GM19438 (cell line): Measurements from ENCODE around the gene YY1AP1.
A peak's percentile ranks its signal among the peaks of the same experiment; 100 is the strongest.
"Not testable (repeated sequence)": the region's sequence is repeated elsewhere in the genome, so short reads cannot be mapped to it uniquely, and the experiment has no call there.

Source experiments
- ATAC-seq: cut with Tn5 transposase; IDR thresholded peaks from one replicate; pipeline ENCODE4 v1.9.1; 2021; ENCODE audit warnings: low read depth; ENCODE audit not compliant: unreplicated experiment

The YY1AP1 gene

GRCh38 chr1:155648207-155649147, 40.1 kb downstream of the YY1AP1 start:
- ATAC-seq, result no peak

- no peak for ATAC-seq
Measured at GRCh38 chr1:155646307-155646706, 42.3 kb downstream of the YY1AP1 start.

GRCh38 chr1:155645648-155646047, 42.9 kb downstream of the YY1AP1 start:
- ATAC-seq, result no peak

GRCh38 chr1:155645034-155645598, 43.5 kb downstream of the YY1AP1 start:
- no peak for ATAC-seq

GRCh38 chr1:155643230-155643629, 45.3 kb downstream of the YY1AP1 start:
- ATAC-seq, result no peak

GRCh38 chr1:155642559-155643180, 45.9 kb downstream of the YY1AP1 start:
- not testable (repeated sequence) for ATAC-seq

GRCh38 chr1:155640367-155640766, 48.2 kb downstream of the YY1AP1 start:
- no peak for ATAC-seq

GRCh38 chr1:155636397-155637153, 52.0 kb downstream of the YY1AP1 start:
- no peak for ATAC-seq

- ATAC-seq, result not testable (repeated sequence)
Measured at GRCh38 chr1:155626428-155626827, 62.1 kb downstream of the YY1AP1 start.

- no peak for ATAC-seq
Measured at GRCh38 chr1:155623357-155623756, 65.2 kb downstream of the YY1AP1 start.

- no peak for ATAC-seq
Measured at GRCh38 chr1:155622191-155622590, 66.4 kb downstream of the YY1AP1 start.

- not testable (repeated sequence) for ATAC-seq
Measured at GRCh38 chr1:155613226-155613625, 75.3 kb downstream of the YY1AP1 start.

- peak; percentile 34 for ATAC-seq
Measured at GRCh38 chr1:155610257-155610647, 78.3 kb downstream of the YY1AP1 start.

GRCh38 chr1:155609515-155610256, 78.9 kb downstream of the YY1AP1 start, which contains the start of gene MSTO1:
Gene MSTO1, plus strand, starts transcription at chr1:155610218. Its CDS starts 31 bp downstream, at chr1:155610249.
- ATAC-seq, result peak; percentile 90
